IMR-90 (cell line): ENCODE results near the gene SRRM2. TPM values are rescaled to one million over a fixed set of nuclear protein-coding genes. Genes with fewer than 3 reads are reported as not detected.

ENCODE experiments used
- ATAC-seq: fragments of 200-7000 bp; cut with Tn5 transposase; 2 replicates; pipeline ENCODE4 v1.9.1; 2020; ENCODE audit warnings: low read depth, mild to moderate bottlenecking, moderate library complexity
- BruUV-seq: library from RNA; stranded (reverse); fragments of 400-500 nt; replicated peaks from 2 replicates; lab custom pipeline; 2021; lab: Mats Ljungman, UMichigan
- CTCF ChIA-PET: fragments of 300-600 bp; formaldehyde crosslinking; extraction: SDS; loops from one replicate; lab custom pipeline; 2021; ENCODE audit warnings: antibody characterized with exemption; lab: Yijun Ruan, JAX
- POLR2A ChIA-PET: fragments of 300-600 bp; sonication (Branson Sonifier 250); formaldehyde crosslinking; loops from one replicate; lab custom pipeline; 2022; ENCODE audit warnings: antibody characterized with exemption; ENCODE audit not compliant: unreplicated experiment; lab: Charles Lee
- DNase-seq: peaks from one replicate; pipeline ENCODE4 v3.0.0; 2013
- H2AFZ ChIP-seq: replicated peaks from 2 replicates; pipeline ENCODE3; 2013; ENCODE audit warnings: low read length, mild to moderate bottlenecking; ENCODE audit not compliant: poor library complexity
- H2AK5ac ChIP-seq: 2 replicates; pipeline ENCODE4 v1.6.1; 2013; ENCODE audit warnings: low read depth, low read length, inconsistent platforms
- H2AK9ac ChIP-seq: replicated peaks from 2 replicates; pipeline ENCODE3; 2013; ENCODE audit warnings: mild to moderate bottlenecking, low read depth, low read length, moderate library complexity; ENCODE audit not compliant: poor library complexity
- H2BK120ac ChIP-seq: 2 replicates; pipeline ENCODE4 v1.6.1; 2013; ENCODE audit warnings: low read depth, low read length, inconsistent platforms
- H2BK15ac ChIP-seq: 3 replicates; pipeline ENCODE4 v1.6.1; 2013; ENCODE audit warnings: low read depth, low read length, inconsistent platforms
- H2BK20ac ChIP-seq: 2 replicates; pipeline ENCODE4 v1.6.1; 2013; ENCODE audit warnings: low read depth, mild to moderate bottlenecking, inconsistent platforms, low read length, moderate library complexity
- H2BK5ac ChIP-seq: 2 replicates; pipeline ENCODE4 v1.6.1; 2013; ENCODE audit warnings: mild to moderate bottlenecking, low read depth, low read length, inconsistent platforms; ENCODE audit not compliant: poor library complexity, severe bottlenecking
- H3K14ac ChIP-seq: replicated peaks from 2 replicates; pipeline ENCODE4 v1.6.1; 2013; ENCODE audit warnings: low read depth, low read length, inconsistent platforms
- H3K18ac ChIP-seq: 2 replicates; pipeline ENCODE4 v1.6.1; 2013; ENCODE audit warnings: low read depth, low read length, control low read depth
- H3K23ac ChIP-seq: 2 replicates; pipeline ENCODE4 v1.6.1; 2013; ENCODE audit warnings: low read depth, low read length, inconsistent platforms
- H3K27ac ChIP-seq: 2 replicates; pipeline ENCODE4 v1.5.1; 2013; ENCODE audit warnings: mild to moderate bottlenecking, control low read depth, low read length; ENCODE audit not compliant: insufficient read depth
- H3K27me3 ChIP-seq: 2 replicates; pipeline ENCODE4 v1.6.1; 2013; ENCODE audit warnings: low read length; ENCODE audit not compliant: control insufficient read depth, insufficient read depth
- H3K36me3 ChIP-seq: 2 replicates; pipeline ENCODE4 v1.6.1; 2013; ENCODE audit warnings: low read length, mixed read lengths; ENCODE audit not compliant: control insufficient read depth, insufficient read depth
- H3K4ac ChIP-seq: 2 replicates; pipeline ENCODE4 v1.6.1; 2013; ENCODE audit warnings: low read depth, low read length, inconsistent platforms
- H3K4me1 ChIP-seq: 2 replicates; pipeline ENCODE4 v1.6.1; 2013; ENCODE audit warnings: low read length, mixed read lengths; ENCODE audit not compliant: control insufficient read depth, insufficient read depth
- H3K4me2 ChIP-seq: 2 replicates; pipeline ENCODE4 v1.6.1; 2013; ENCODE audit warnings: low read depth, mild to moderate bottlenecking, control low read depth, low read length, moderate library complexity
- H3K4me3 ChIP-seq: 2 replicates; pipeline ENCODE4 v1.5.1; 2013; ENCODE audit warnings: low read depth, mild to moderate bottlenecking, control low read depth, low read length, moderate library complexity; ENCODE audit not compliant: insufficient read depth
- H3K56ac ChIP-seq: 2 replicates; pipeline ENCODE4 v1.6.1; 2013; ENCODE audit warnings: low read length, inconsistent platforms; ENCODE audit not compliant: insufficient read depth; ENCODE audit errors: extremely low read depth
- H3K79me1 ChIP-seq, 2 experiments: 2 replicates each; pipeline ENCODE4 v1.6.1; 2013; ENCODE audit warnings: low read length in 2 of 2, inconsistent platforms in 1 of 2, low read depth in 1 of 2
- H3K9ac ChIP-seq: 2 replicates; pipeline ENCODE4 v1.6.1; 2013; ENCODE audit warnings: low read depth, low read length, control low read depth
- H3K9me1 ChIP-seq: 2 replicates; pipeline ENCODE4 v1.6.1; 2013; ENCODE audit warnings: low read length, inconsistent platforms; ENCODE audit not compliant: insufficient read depth
- H3K9me3 ChIP-seq: 2 replicates; pipeline ENCODE4 v1.6.1; 2013; ENCODE audit warnings: low read length; ENCODE audit not compliant: control insufficient read depth, insufficient read depth
- H4K20me1 ChIP-seq: 2 replicates; pipeline ENCODE4 v1.6.1; 2013; ENCODE audit warnings: low read length, inconsistent platforms; ENCODE audit not compliant: insufficient read depth
- H4K5ac ChIP-seq: 2 replicates; pipeline ENCODE4 v1.6.1; 2013; ENCODE audit warnings: mild to moderate bottlenecking, low read depth, low read length, control low read depth
- H4K8ac ChIP-seq, 2 experiments: 2 replicates each; pipeline ENCODE4 v1.6.1; 2013; ENCODE audit warnings: low read depth in 2 of 2, low read length in 2 of 2, control low read depth in 1 of 2, inconsistent platforms in 1 of 2
- H4K91ac ChIP-seq: 2 replicates; pipeline ENCODE4 v1.6.1; 2013; ENCODE audit warnings: low read depth, low read length, inconsistent platforms; ENCODE audit not compliant: insufficient read depth
- BHLHE40 ChIP-seq: fragments of 150-350 bp; IDR thresholded peaks from 2 replicates; pipeline ENCODE4 v1.6.1; 2016; ENCODE audit warnings: mild to moderate bottlenecking, low read depth, low read length
- CHD1 ChIP-seq: IDR thresholded peaks from 2 replicates; pipeline ENCODE4 v1.6.1; 2012; ENCODE audit warnings: low read depth, low read length, improper control_type of control experiment
- MAFK ChIP-seq: IDR thresholded peaks from 2 replicates; pipeline ENCODE4 v1.6.1; 2012; ENCODE audit warnings: low read depth, low read length, improper control_type of control experiment
- MXI1 ChIP-seq: IDR thresholded peaks from 2 replicates; pipeline ENCODE4 v1.6.1; 2012; ENCODE audit warnings: low read depth, mild to moderate bottlenecking, low read length, moderate library complexity, borderline replicate concordance
- POLR2A ChIP-seq: IDR thresholded peaks from 2 replicates; pipeline ENCODE4 v1.6.1; 2012; ENCODE audit warnings: mild to moderate bottlenecking, low read depth, low read length
- WGBS, 2 experiments: methylation state at CpG; one replicate each; pipeline versions ENCODE4 v1.1.5 to v1.1.7; 2013; ENCODE audit warnings: missing lambda C conversion rate in 2 of 2; ENCODE audit not compliant: insufficient read length in 1 of 2; ENCODE audit errors: extremely low coverage in 2 of 2; 5-methylcytosine and 5-hydroxymethylcytosine counted together
- dilution Hi-C: fragments of 300-500 bp; cut with HindIII; formaldehyde crosslinking; loops from one replicate; pipeline ENCODE4 v1.14.3; 2018; ENCODE audit warnings: low sequenced_read_pairs; ENCODE audit not compliant: unreplicated experiment
- in situ Hi-C: fragments of 300-500 bp; cut with MboI; formaldehyde crosslinking; loops from 3 replicates; pipeline ENCODE4 v1.14.3; 2019; ENCODE audit warnings: low sequenced_read_pairs, inconsistent platforms, mixed read lengths
- intact Hi-C: fragments of 100-400 bp; cut with micrococcal nuclease; formaldehyde crosslinking; loops from 2 replicates; pipeline ENCODE4 v1.10.0; 2022
- polyA plus RNA-seq, 3 experiments: library from polyadenylated mRNA; depleted of rRNA; stranded (reverse); fragments of >200 nt; gene quantifications; 2 replicates each; pipeline ENCODE4 v1.2.3, GENCODE V29; 2012; ENCODE audit warnings: low replicate concordance in 1 of 3
- total RNA-seq: library from RNA; depleted of rRNA; stranded (reverse); fragments of >200 nt; gene quantifications from 2 replicates; pipeline ENCODE4 v1.2.3, GENCODE V29; 2012

Gene SRRM2
- total and polyA plus RNA-seq, 2 of the 4 experiments (the other 2 are of a cell fraction): 20.3 to 300 TPM

GRCh38 chr16:2753733-2754020, 1.2 kb downstream of the SRRM2 start:
- Histone ChIP-seq H3K9ac (peak overlapping the region; percentile 97), H4K91ac (no peak overlapping the region), H3K27ac (peak overlapping the region; percentile 99), H2AFZ (no peak overlapping the region), H2BK15ac (no peak overlapping the region), H3K14ac (peak overlapping the region; percentile 95), H3K4me2 (peak overlapping the region; percentile 99), H2AK5ac (peak overlapping the region; percentile 7; the same call in 1 of the 2 replicates), H3K4me3 (peak overlapping the region; percentile 88), H4K5ac (no peak overlapping the region), H3K18ac (no peak overlapping the region; the same call in 1 of the 2 replicates), H2BK120ac (no peak overlapping the region), H4K8ac (peak overlapping the region; percentile 2 to 38; a peak in 1 of 4 replicates), H3K9me3 (peaks cover 2% of the 10 kb centered on the region; the same call in 1 of the 2 replicates), H2BK20ac (no peak overlapping the region), H3K56ac (peak overlapping the region; percentile 80), H3K9me1 (peaks cover 14% of the 10 kb centered on the region), H3K23ac (peak overlapping the region; percentile 86), H3K4ac (peak overlapping the region; percentile 34), H3K79me1 (peaks cover 18 to 60% of the 10 kb centered on the region in 2 experiments), H3K27me3 (no peaks in the 10 kb centered on the region), H2AK9ac (peak overlapping the region; percentile 97), H3K4me1 (peaks cover 9% of the 10 kb centered on the region), H2BK5ac (peak overlapping the region; percentile 63), H4K20me1 (peaks cover 59% of the 10 kb centered on the region), H3K36me3 (peaks cover 21% of the 10 kb centered on the region)
- POLR2A ChIA-PET: interaction anchor here (0.8 to 1.4 kb wide), 2 partner anchors 10 to 18 kb away, joined by 3 to 4 read pairs; no protein-coding TSS in a partner anchor
- CTCF ChIA-PET: no interaction called here
- no peak for ATAC-seq
- intact Hi-C loops (loop anchor here (1.0 kb wide), 1 partner anchor 115 kb away; no protein-coding TSS in a partner anchor), dilution Hi-C loops (no loop called here), in situ Hi-C loops (no loop called here)
- WGBS, 2 experiments: 7% methylated on average over 3 of the region's 7 CpGs; no CpG with 5 or more reads in 1 of the 2 experiments
- 0 out of 2 replicates have a peak, but pooled peaks have one; percentile 5 for TF ChIP-seq MXI1
- TF ChIP-seq CHD1: no peak
- TF ChIP-seq MAFK: no peak
- no peak for TF ChIP-seq BHLHE40
- TF ChIP-seq POLR2A: peak; percentile 14; the same call in 1 of the 2 replicates
- no peak for DNase-seq
- BruUV-seq: no TSS peak
